HG03097 (cell line): Measurements from ENCODE around the gene NGFR.
A peak's percentile ranks its signal among the peaks of the same experiment; 100 is the strongest.

Source experiments
- ATAC-seq: cut with Tn5 transposase; IDR thresholded peaks from one replicate; pipeline ENCODE4 v1.9.1; 2021; ENCODE audit not compliant: unreplicated experiment, low FRiP score

NGFR gene

DNA sequence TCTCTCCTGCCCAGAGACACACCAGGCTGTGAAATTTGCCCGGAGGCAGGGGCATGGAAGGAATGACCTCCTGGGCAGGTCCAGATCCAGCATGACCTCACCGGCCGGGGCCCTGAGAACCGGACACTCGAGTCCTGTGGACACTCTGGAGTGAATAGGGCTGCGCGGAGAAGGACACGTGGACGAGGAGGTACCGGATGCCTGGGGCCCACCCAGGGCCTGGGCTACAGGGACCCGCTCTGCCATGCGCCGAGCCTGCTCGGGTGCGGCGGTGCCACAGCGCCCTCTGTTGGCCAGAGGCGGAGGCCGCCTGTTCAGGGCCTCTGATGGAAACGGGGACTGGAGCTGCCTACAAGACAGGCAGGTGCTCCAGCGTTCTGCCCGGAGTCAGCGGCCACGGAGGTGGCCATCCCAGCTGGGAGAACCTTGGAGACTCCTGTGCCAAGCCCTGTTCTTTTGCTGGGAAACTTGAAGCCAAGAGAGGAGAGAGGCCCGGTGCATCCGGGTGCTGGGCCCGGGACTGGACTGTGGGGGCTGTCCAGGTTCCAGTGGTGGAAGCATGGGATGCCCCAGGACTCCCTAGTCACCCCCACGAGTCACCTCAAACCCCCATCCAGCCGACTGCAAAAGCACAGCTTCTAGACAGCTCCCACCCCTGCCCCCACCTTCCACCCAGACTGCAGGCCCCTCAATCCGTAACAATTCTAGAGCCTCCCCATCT, 61.3 kb downstream of the NGFR start:
- ATAC-seq, result peak; percentile 63

DNA sequence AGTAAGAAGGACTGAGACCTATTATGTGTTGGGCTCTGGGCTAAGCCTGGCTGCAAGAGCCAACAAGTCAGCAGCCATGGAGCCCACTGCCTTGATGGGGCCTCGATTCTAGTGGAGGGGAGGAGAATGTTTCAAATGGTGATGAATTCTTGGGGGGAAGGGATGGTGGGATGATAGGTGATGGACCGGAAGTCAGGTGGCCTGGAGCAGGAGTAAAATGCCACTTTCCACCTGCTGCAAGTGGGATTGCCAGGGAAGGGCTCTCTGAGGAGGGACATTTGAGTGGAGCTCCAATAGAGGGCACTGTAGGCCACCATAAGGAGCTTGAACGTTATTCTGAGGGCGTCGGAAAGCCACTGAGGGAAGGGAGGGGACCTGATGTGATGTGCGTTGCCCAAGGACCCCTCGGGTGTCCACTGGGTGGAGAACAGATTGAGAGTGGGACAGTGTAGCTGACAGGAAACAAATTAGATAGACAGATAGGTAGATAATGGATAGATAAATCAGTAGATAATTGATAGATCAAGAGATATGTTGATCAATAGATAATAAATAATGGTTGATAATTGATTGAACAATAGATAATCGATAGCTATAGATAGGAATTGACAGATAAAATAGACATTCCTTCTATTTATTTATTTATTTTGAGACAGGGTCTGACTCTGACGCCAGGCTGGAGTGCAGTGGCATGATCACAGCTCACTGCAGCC, 62.4 kb downstream of the NGFR start:
- ATAC-seq, result no peak
